ENCODE results near the gene UNC13D. TPM values are rescaled to one million over a fixed set of nuclear protein-coding genes. Genes with fewer than 3 reads are reported as not detected.

Gene UNC13D
- total and polyA plus RNA-seq, 10 donors, result 36.4 to 187 (median 120) TPM

- TF ChIP-seq CTCF (IDR thresholded peaks at IDR 0.05 in 8 of 11, conservative IDR thresholded peaks at IDR 0.05 in 3 of 11) (no peak), POLR2A (IDR thresholded peaks at IDR 0.05) (no peak), POLR2AphosphoS5 (IDR thresholded peaks at IDR 0.05) (peak in 2 of 3 donors; percentile 27 to 63)
- Histone ChIP-seq H3K27ac (peak overlapping the region; percentile 27 to 91 (median 83)), H3K9me3 (no peaks in the 10 kb centered on the region), H3K4me3 (peak overlapping the region in 1 of 8 donors; percentile 41), H3K4me1 (peaks cover 31 to 95% (median 71%) of the 10 kb centered on the region in 6 donors), H3K36me3 (peaks cover 0 to 100% (median 79%) of the 10 kb centered on the region in 6 donors), H3K27me3 (replicated peaks in 1 of 7) (no peaks in the 10 kb centered on the region)
- no peak for DNase-seq
- intact Hi-C loops (cut with DNase I; ENCODE audit: low total_unique reads), result no loop called here
- 48 to 63% (median 55%) methylated on average over 10 of the region's 10 CpGs for WGBS, 5 donors
Observed at GRCh38 chr17:75832164-75832651, 12.0 kb downstream of the UNC13D start.

GRCh38 chr17:75831032-75831571, 13.1 kb downstream of the UNC13D start:
- WGBS, 5 donors, result 78 to 92% (median 89%) methylated on average over 12 to 15 of the region's 15 CpGs
- H3K4me3 ChIP-seq, result no peak overlapping the region
- intact Hi-C loops (cut with DNase I; ENCODE audit: low total_unique reads), result no loop called here
- H3K36me3 ChIP-seq, result peaks cover 0 to 100% (median 75%) of the 10 kb centered on the region in 6 donors
- peak in 1 of 3 donors; percentile 23 for TF ChIP-seq POLR2AphosphoS5 (IDR thresholded peaks at IDR 0.05)
- TF ChIP-seq POLR2A (IDR thresholded peaks at IDR 0.05), result no peak
- no peaks in the 10 kb centered on the region for H3K27me3 ChIP-seq (replicated peaks in 1 of 7)
- no peaks in the 10 kb centered on the region for H3K9me3 ChIP-seq
- no peak for DNase-seq
- peak overlapping the region in 5 of 8 donors; percentile 82 to 91 (median 84) for H3K27ac ChIP-seq
- peaks cover 35 to 95% (median 70%) of the 10 kb centered on the region in 6 donors for H3K4me1 ChIP-seq

GRCh38 chr17:75830164-75831031, 13.8 kb downstream of the UNC13D start:
- no peaks in the 10 kb centered on the region for H3K9me3 ChIP-seq
- 84 to 90% (median 87%) methylated on average over 20 to 27 of the region's 27 CpGs for WGBS, 5 donors
- no peaks in the 10 kb centered on the region for H3K27me3 ChIP-seq (replicated peaks in 1 of 7)
- H3K4me3 ChIP-seq, result no peak overlapping the region
- peaks cover 35 to 92% (median 67%) of the 10 kb centered on the region in 6 donors for H3K4me1 ChIP-seq
- peak overlapping the region in 4 of 8 donors; percentile 51 to 85 (median 84) for H3K27ac ChIP-seq
- peaks cover 0 to 100% (median 71%) of the 10 kb centered on the region in 6 donors for H3K36me3 ChIP-seq
- no peak for DNase-seq
- TF ChIP-seq POLR2A (IDR thresholded peaks at IDR 0.05) (no peak), POLR2AphosphoS5 (IDR thresholded peaks at IDR 0.05) (peak in 2 of 3 donors; percentile 21 to 71), CTCF (IDR thresholded peaks at IDR 0.05 in 8 of 11, conservative IDR thresholded peaks at IDR 0.05 in 3 of 11) (peak in 10 of 11 experiments; percentile 18 to 69 (median 56))
- intact Hi-C loops (cut with DNase I; ENCODE audit: low total_unique reads), result no loop called here

- TF ChIP-seq CTCF (IDR thresholded peaks at IDR 0.05 in 8 of 11, conservative IDR thresholded peaks at IDR 0.05 in 3 of 11) (no peak), POLR2AphosphoS5 (IDR thresholded peaks at IDR 0.05) (no peak), POLR2A (IDR thresholded peaks at IDR 0.05) (no peak)
- Histone ChIP-seq H3K36me3 (peaks cover 0 to 100% (median 68%) of the 10 kb centered on the region in 6 donors), H3K27me3 (replicated peaks in 1 of 7) (no peaks in the 10 kb centered on the region), H3K27ac (peak overlapping the region in 3 of 8 donors; percentile 51 to 85 (median 84)), H3K9me3 (no peaks in the 10 kb centered on the region), H3K4me1 (peaks cover 35 to 91% (median 65%) of the 10 kb centered on the region in 6 donors), H3K4me3 (no peak overlapping the region)
- DNase-seq, result no peak
- intact Hi-C loops (cut with DNase I; ENCODE audit: low total_unique reads), result no loop called here
- 82 to 93% (median 86%) methylated on average over 6 to 7 of the region's 7 CpGs for WGBS, 5 donors
Observed at GRCh38 chr17:75829747-75830146, 14.5 kb downstream of the UNC13D start.
